Measurements from ENCODE around the gene ANKRD13A.
"Not testable (repeated sequence)": the region's sequence is repeated elsewhere in the genome, so short reads cannot be mapped to it uniquely, and the experiment has no call there.

The ANKRD13A gene

GRCh38 chr12:110008681-110009398 lies 9.6 kb downstream of the ANKRD13A start:
- not testable (repeated sequence) for DNase-seq

GRCh38 chr12:110010853-110011723 lies 11.9 kb downstream of the ANKRD13A start:
- no peak for DNase-seq

GRCh38 chr12:110012137-110012536 lies 12.9 kb downstream of the ANKRD13A start:
- no peak for DNase-seq

- DNase-seq: no peak
These were observed 13.4 kb downstream of the ANKRD13A start for GRCh38 chr12:110012659-110013058.

GRCh38 chr12:110015132-110015531 lies 15.9 kb downstream of the ANKRD13A start:
- no peak for DNase-seq

- no peak for DNase-seq
These were observed 21.7 kb downstream of the ANKRD13A start for GRCh38 chr12:110020956-110021355.

GRCh38 chr12:110023059-110023980 lies 24.1 kb downstream of the ANKRD13A start:
- DNase-seq: peak; percentile 66

- DNase-seq: no peak
These were observed 24.8 kb downstream of the ANKRD13A start for GRCh38 chr12:110024051-110024450.

- no peak for DNase-seq
These were observed 29.1 kb downstream of the ANKRD13A start for GRCh38 chr12:110028323-110028722.

- no peak for DNase-seq
These were observed 30.1 kb downstream of the ANKRD13A start for GRCh38 chr12:110029290-110029815.

- no peak for DNase-seq
These were observed 34.7 kb downstream of the ANKRD13A start for GRCh38 chr12:110033888-110034287.

GRCh38 chr12:110035534-110036104 lies 36.4 kb downstream of the ANKRD13A start:
- DNase-seq: no peak

- no peak for DNase-seq
These were observed 38.1 kb downstream of the ANKRD13A start for GRCh38 chr12:110037315-110037714.

- no peak for DNase-seq
These were observed 39.5 kb downstream of the ANKRD13A start for GRCh38 chr12:110038741-110039084.

GRCh38 chr12:110039085-110039807 lies 40.0 kb downstream of the ANKRD13A start:
- DNase-seq: no peak

- DNase-seq: no peak
These were observed 43.0 kb downstream of the ANKRD13A start for GRCh38 chr12:110042264-110042663.

- no peak for DNase-seq
These were observed 47.4 kb downstream of the ANKRD13A start for GRCh38 chr12:110046451-110047187.

- DNase-seq: no peak
These were observed 48.2 kb downstream of the ANKRD13A start for GRCh38 chr12:110047297-110047940.

- DNase-seq: peak; percentile 97
These were observed 49.2 kb downstream of the ANKRD13A start, which contains the start of gene C12orf76 for GRCh38 chr12:110048242-110049027. Gene C12orf76 (minus strand): TSS chr12:110048522. CDS start chr12:110048495, 27 bp downstream.

All from right hindlimb (tissue), 1 donor.